Measurements from ENCODE around the gene JUND. TPM values are rescaled to one million over a fixed set of nuclear protein-coding genes. Genes with fewer than 3 reads are reported as not detected.

The JUND gene
- total RNA-seq, 5 donors from 2014 or later (not counting 1 experiment from before 2014, with no cell fraction given) = 247 to 1,161 (median 272) TPM

- CTCF ChIA-PET = no interaction called here
- WGBS (ENCODE audit: insufficient coverage) = 83% methylated on average over 1 of the region's 4 CpGs
- no peak overlapping the region for H3K27ac Mint-ChIP-seq
- POLR2A ChIA-PET = no interaction called here
- Histone ChIP-seq H3K36me3 (ENCODE audit: control insufficient read depth in 2 of 2, extremely low read depth in 1 of 2, insufficient read depth in 1 of 2, low read length in 1 of 2) (peaks cover 3 to 9% of the 10 kb centered on the region in 2 donors), H3K4me1 (ENCODE audit: control insufficient read depth in 1 of 2, extremely low read depth in 1 of 2, insufficient read depth in 2 of 2, low read length in 2 of 2) (peaks cover 0 to 2% of the 10 kb centered on the region in 2 experiments), H3K4me3 (ENCODE audit: control insufficient read depth in 1 of 2, extremely low read depth in 1 of 2, low read length in 1 of 2) (no peak overlapping the region), H3K9me3 (no peaks in the 10 kb centered on the region), H3K27ac (ENCODE audit: low read length) (no peak overlapping the region), H3K27me3 (replicated peaks in 1 of 2; ENCODE audit: control insufficient read depth in 2 of 2, extremely low read depth in 1 of 2, insufficient read depth in 2 of 2, low read length in 1 of 2) (peaks cover 0 to 12% of the 10 kb centered on the region in 2 experiments)
- no peak for ATAC-seq (replicated peaks in 1 of 4)
- no peaks in the 10 kb centered on the region for H3K9me3 Mint-ChIP-seq
- H3K36me3 Mint-ChIP-seq = no peaks in the 10 kb centered on the region
- H3K27me3 Mint-ChIP-seq = peaks cover 3 to 4% of the 10 kb centered on the region in 2 donors
- peaks cover 0 to 5% (median 2%) of the 10 kb centered on the region in 3 donors for H3K4me1 Mint-ChIP-seq
- no peak overlapping the region for H3K4me3 Mint-ChIP-seq
- DNase-seq = peak in 2 of 35 experiments; percentile 5 to 12
These were observed 21.5 kb downstream of the JUND start for GRCh38 chr19:18259893-18260292.

DNA sequence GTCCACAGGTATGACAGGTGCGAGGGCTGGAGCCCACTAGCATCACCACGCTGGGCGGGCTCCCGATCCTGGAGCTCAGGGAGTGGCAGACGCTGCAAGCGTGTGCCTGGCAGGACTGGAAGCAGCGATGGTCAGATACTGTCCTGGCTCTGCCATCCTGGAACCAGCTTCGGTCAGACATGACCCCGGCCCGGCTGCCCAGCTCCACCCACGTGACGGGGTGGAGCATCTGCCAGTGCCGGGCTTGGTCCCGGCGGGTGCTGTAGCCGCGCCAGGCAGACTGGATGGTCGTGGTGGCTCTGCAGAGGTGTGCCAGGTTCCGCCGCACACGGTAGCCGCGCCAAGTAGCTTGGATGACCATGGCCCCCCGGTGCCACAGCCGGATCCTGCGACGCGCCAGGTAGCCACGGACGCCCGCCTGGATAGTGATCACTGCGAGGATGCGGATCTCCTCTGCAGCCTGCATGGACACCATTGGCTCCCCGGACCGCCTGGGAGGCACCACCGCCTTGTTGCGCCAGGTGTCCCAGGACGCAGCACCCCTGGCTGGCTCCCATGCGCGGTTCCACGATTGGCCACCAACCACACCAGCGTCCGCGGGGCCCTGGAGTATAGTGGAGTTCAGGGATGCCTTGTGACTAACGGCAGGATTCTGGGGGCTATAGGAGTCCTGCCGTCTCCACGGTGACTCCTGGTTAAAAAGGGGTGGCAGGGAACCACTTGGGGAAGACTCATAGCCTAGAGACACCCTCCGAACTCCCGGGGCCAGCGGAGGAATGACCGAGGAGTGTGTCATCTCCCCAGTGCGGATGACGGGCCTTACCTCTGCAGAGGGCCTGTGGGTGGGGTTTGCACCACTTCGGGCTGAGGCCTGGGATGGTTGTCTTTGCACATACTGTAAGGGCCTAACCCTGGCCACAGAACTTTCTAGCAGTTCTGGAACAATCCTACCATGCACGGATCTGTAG, 23.6 kb downstream of the JUND start:
- no peaks in the 10 kb centered on the region for H3K9me3 Mint-ChIP-seq
- no peaks in the 10 kb centered on the region for H3K36me3 Mint-ChIP-seq
- POLR2A ChIA-PET = no interaction called here
- H3K4me3 ChIP-seq (ENCODE audit: control insufficient read depth in 1 of 2, extremely low read depth in 1 of 2, low read length in 1 of 2) = no peak overlapping the region
- H3K27ac Mint-ChIP-seq = no peak overlapping the region
- 94% methylated on average over 46 of the region's 55 CpGs for WGBS (ENCODE audit: insufficient coverage)
- H3K4me1 ChIP-seq (ENCODE audit: control insufficient read depth in 1 of 2, extremely low read depth in 1 of 2, insufficient read depth in 2 of 2, low read length in 2 of 2) = no peaks in the 10 kb centered on the region
- no peak overlapping the region for H3K27ac ChIP-seq (ENCODE audit: low read length)
- no peaks in the 10 kb centered on the region for H3K9me3 ChIP-seq
- ATAC-seq (replicated peaks in 1 of 4) (no peak), DNase-seq (no peak)
- peaks cover 0 to 32% of the 10 kb centered on the region in 2 experiments for H3K27me3 ChIP-seq (replicated peaks in 1 of 2; ENCODE audit: control insufficient read depth in 2 of 2, extremely low read depth in 1 of 2, insufficient read depth in 2 of 2, low read length in 1 of 2)
- no peak overlapping the region for H3K4me3 Mint-ChIP-seq
- CTCF ChIA-PET = no interaction called here
- no peaks in the 10 kb centered on the region for H3K36me3 ChIP-seq (ENCODE audit: control insufficient read depth in 2 of 2, extremely low read depth in 1 of 2, insufficient read depth in 1 of 2, low read length in 1 of 2)
- peaks cover 15 to 20% of the 10 kb centered on the region in 2 donors for H3K27me3 Mint-ChIP-seq
- H3K4me1 Mint-ChIP-seq = peaks cover 0 to 5% (median 2%) of the 10 kb centered on the region in 3 donors

DNA sequence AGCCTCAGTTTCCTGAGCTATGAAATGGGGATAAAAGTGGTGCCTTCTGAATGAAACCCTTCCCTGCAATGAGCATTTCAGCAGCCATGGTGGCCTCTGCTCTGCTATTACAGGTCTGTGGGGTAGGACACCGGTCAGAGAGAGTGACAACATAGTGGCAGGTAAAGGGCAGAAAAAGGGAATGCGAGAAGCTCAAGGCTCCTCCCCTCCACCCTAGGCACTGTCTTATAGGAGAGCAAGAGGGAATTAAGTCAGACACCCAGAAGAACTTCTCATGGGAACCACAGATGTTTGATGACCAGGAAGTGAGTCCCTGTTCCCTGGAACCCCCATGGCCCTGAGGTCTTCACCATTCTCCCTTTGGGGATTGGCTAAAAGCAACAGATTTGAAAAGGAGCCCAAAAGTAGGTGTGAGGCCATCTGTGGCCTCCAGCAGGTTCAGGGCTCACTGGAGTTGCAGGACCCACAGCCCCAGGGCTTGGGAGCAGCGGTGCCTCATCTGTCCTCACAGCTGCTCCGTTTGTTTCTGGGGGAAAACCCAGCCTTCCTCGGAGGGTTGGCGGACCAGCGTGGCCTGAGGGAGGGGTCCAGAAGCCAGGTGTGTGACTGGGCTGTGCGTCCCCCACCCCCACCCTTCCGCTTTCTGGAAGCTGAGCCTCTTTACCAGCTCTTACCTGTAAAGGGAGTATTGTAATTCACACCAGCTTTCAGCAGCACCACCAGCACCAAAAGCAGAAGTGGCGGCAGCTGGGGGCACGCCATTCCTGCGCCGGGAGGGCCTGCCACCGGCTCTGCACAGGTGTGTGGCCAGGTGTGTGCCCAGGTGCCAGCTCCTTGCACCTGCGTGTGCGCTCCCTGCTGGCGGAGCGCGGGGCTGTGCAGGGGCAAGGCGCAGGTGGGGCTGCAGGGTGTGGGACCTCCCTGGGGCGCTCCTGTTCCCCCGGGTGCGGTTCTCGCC, 26.6 kb downstream of the JUND start:
- no peaks in the 10 kb centered on the region for H3K9me3 Mint-ChIP-seq
- Histone ChIP-seq H3K4me3 (ENCODE audit: control insufficient read depth in 1 of 2, extremely low read depth in 1 of 2, low read length in 1 of 2) (no peak overlapping the region), H3K27ac (ENCODE audit: low read length) (no peak overlapping the region), H3K36me3 (ENCODE audit: control insufficient read depth in 2 of 2, extremely low read depth in 1 of 2, insufficient read depth in 1 of 2, low read length in 1 of 2) (no peaks in the 10 kb centered on the region), H3K27me3 (replicated peaks in 1 of 2; ENCODE audit: control insufficient read depth in 2 of 2, extremely low read depth in 1 of 2, insufficient read depth in 2 of 2, low read length in 1 of 2) (peaks cover 0 to 45% of the 10 kb centered on the region in 2 experiments), H3K4me1 (ENCODE audit: control insufficient read depth in 1 of 2, extremely low read depth in 1 of 2, insufficient read depth in 2 of 2, low read length in 2 of 2) (peaks cover 0 to 5% of the 10 kb centered on the region in 2 experiments), H3K9me3 (no peaks in the 10 kb centered on the region)
- H3K36me3 Mint-ChIP-seq = no peaks in the 10 kb centered on the region
- peaks cover 3 to 13% (median 4%) of the 10 kb centered on the region in 3 donors for H3K4me1 Mint-ChIP-seq
- no peak overlapping the region for H3K27ac Mint-ChIP-seq
- H3K4me3 Mint-ChIP-seq = no peak overlapping the region
- peak in 3 of 35 experiments; percentile 6 to 36 (median 24) for DNase-seq
- WGBS (ENCODE audit: insufficient coverage) = 9% methylated on average over 16 of the region's 24 CpGs
- peaks cover 26 to 30% of the 10 kb centered on the region in 2 donors for H3K27me3 Mint-ChIP-seq
- ChIA-PET POLR2A (interaction anchor here (0.6 to 0.8 kb wide), 2 partner anchors 14 to 308 kb away, joined by 3 read pairs; no protein-coding TSS in a partner anchor), CTCF (interaction anchor here (0.5 to 4.7 kb wide), 6 partner anchors 15 to 188 kb away, joined by 3 to 33 read pairs (median 4); partner anchors contain the start of gene MPV17L2 (in 1 of the 2))
- ATAC-seq (replicated peaks in 1 of 4) = peak in 1 of 4 experiments; percentile 10

DNA sequence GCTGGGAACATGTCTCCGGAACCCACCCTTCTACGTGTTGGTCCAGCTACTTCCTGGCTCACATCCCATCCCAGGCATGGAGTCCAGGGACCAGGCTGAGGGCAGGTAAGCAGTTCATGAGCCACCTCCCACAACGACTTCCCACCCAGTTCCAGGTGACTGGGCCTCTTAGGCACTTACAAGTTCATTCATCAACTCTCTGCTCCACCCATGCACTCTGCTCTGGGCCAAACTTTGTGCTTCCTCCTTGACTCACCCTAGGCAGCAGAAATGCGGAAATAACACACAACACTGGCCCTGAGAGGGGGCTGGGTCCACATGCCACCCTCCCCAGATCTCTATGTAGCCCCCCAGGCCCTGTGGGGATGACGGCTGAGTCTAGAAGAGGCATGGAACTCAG, 27.7 kb downstream of the JUND start:
- Histone ChIP-seq H3K9me3 (no peaks in the 10 kb centered on the region), H3K27me3 (replicated peaks in 1 of 2; ENCODE audit: control insufficient read depth in 2 of 2, extremely low read depth in 1 of 2, insufficient read depth in 2 of 2, low read length in 1 of 2) (peaks cover 0 to 47% of the 10 kb centered on the region in 2 experiments), H3K4me1 (ENCODE audit: control insufficient read depth in 1 of 2, extremely low read depth in 1 of 2, insufficient read depth in 2 of 2, low read length in 2 of 2) (peaks cover 0 to 5% of the 10 kb centered on the region in 2 experiments), H3K36me3 (ENCODE audit: control insufficient read depth in 2 of 2, extremely low read depth in 1 of 2, insufficient read depth in 1 of 2, low read length in 1 of 2) (no peaks in the 10 kb centered on the region), H3K27ac (ENCODE audit: low read length) (no peak overlapping the region), H3K4me3 (ENCODE audit: control insufficient read depth in 1 of 2, extremely low read depth in 1 of 2, low read length in 1 of 2) (no peak overlapping the region)
- Mint-ChIP-seq H3K4me1 (peaks cover 3 to 13% (median 4%) of the 10 kb centered on the region in 3 donors), H3K27ac (no peak overlapping the region), H3K27me3 (peaks cover 26 to 30% of the 10 kb centered on the region in 2 donors), H3K9me3 (no peaks in the 10 kb centered on the region), H3K36me3 (no peaks in the 10 kb centered on the region), H3K4me3 (no peak overlapping the region)
- DNase-seq = no peak
- ChIA-PET CTCF (interaction anchor here (0.5 to 4.7 kb wide), 9 partner anchors 9 to 496 kb away, joined by 3 to 33 read pairs (median 4); partner anchors contain the start of genes ARRDC2 (in 1 of the 2) and MPV17L2 (in 1 of the 2)), POLR2A (interaction anchor here in 1 of 2 donors (0.6 kb wide), 2 partner anchors 306 to 1613 kb away, joined by 3 read pairs; no protein-coding TSS in a partner anchor)
- ATAC-seq (replicated peaks in 1 of 4) = no peak
- WGBS (ENCODE audit: insufficient coverage) = 69% methylated on average over 4 of the region's 5 CpGs

- no peak overlapping the region for H3K4me3 Mint-ChIP-seq
- no peak for DNase-seq
- Histone ChIP-seq H3K4me3 (ENCODE audit: control insufficient read depth in 1 of 2, extremely low read depth in 1 of 2, low read length in 1 of 2) (no peak overlapping the region), H3K9me3 (no peaks in the 10 kb centered on the region), H3K4me1 (ENCODE audit: control insufficient read depth in 1 of 2, extremely low read depth in 1 of 2, insufficient read depth in 2 of 2, low read length in 2 of 2) (peaks cover 0 to 5% of the 10 kb centered on the region in 2 experiments), H3K27me3 (replicated peaks in 1 of 2; ENCODE audit: control insufficient read depth in 2 of 2, extremely low read depth in 1 of 2, insufficient read depth in 2 of 2, low read length in 1 of 2) (peaks cover 0 to 47% of the 10 kb centered on the region in 2 experiments), H3K36me3 (ENCODE audit: control insufficient read depth in 2 of 2, extremely low read depth in 1 of 2, insufficient read depth in 1 of 2, low read length in 1 of 2) (no peaks in the 10 kb centered on the region), H3K27ac (ENCODE audit: low read length) (no peak overlapping the region)
- ChIA-PET POLR2A (interaction anchor here (0.6 to 0.7 kb wide), 3 partner anchors 1614 to 1824 kb away, joined by 3 read pairs; no protein-coding TSS in a partner anchor), CTCF (interaction anchor here (0.5 to 4.7 kb wide), 11 partner anchors 43 to 245 kb away, joined by 3 to 33 read pairs (median 6); partner anchors contain the start of genes ARRDC2 (in 1 of the 2) and MPV17L2 (in 1 of the 2))
- H3K4me1 Mint-ChIP-seq = peaks cover 3 to 13% (median 4%) of the 10 kb centered on the region in 3 donors
- no peak for ATAC-seq (replicated peaks in 1 of 4)
- H3K36me3 Mint-ChIP-seq = no peaks in the 10 kb centered on the region
- H3K9me3 Mint-ChIP-seq = no peaks in the 10 kb centered on the region
- H3K27ac Mint-ChIP-seq = no peak overlapping the region
- peaks cover 26 to 30% of the 10 kb centered on the region in 2 donors for H3K27me3 Mint-ChIP-seq
- 100% methylated on average over 1 of the region's 4 CpGs for WGBS (ENCODE audit: insufficient coverage)
These were observed 28.3 kb downstream of the JUND start for GRCh38 chr19:18253130-18253529.
